GM19467 (cell line): ENCODE data around the gene SLC29A4.
"Not testable (repeated sequence)": the region's sequence is repeated elsewhere in the genome, so short reads cannot be mapped to it uniquely, and the experiment has no call there.

Experiments
- ATAC-seq: cut with Tn5 transposase; IDR thresholded peaks from one replicate; pipeline ENCODE4 v1.9.1; 2021; ENCODE audit warnings: mild to moderate bottlenecking, moderate library complexity; ENCODE audit not compliant: unreplicated experiment

SLC29A4 gene

DNA sequence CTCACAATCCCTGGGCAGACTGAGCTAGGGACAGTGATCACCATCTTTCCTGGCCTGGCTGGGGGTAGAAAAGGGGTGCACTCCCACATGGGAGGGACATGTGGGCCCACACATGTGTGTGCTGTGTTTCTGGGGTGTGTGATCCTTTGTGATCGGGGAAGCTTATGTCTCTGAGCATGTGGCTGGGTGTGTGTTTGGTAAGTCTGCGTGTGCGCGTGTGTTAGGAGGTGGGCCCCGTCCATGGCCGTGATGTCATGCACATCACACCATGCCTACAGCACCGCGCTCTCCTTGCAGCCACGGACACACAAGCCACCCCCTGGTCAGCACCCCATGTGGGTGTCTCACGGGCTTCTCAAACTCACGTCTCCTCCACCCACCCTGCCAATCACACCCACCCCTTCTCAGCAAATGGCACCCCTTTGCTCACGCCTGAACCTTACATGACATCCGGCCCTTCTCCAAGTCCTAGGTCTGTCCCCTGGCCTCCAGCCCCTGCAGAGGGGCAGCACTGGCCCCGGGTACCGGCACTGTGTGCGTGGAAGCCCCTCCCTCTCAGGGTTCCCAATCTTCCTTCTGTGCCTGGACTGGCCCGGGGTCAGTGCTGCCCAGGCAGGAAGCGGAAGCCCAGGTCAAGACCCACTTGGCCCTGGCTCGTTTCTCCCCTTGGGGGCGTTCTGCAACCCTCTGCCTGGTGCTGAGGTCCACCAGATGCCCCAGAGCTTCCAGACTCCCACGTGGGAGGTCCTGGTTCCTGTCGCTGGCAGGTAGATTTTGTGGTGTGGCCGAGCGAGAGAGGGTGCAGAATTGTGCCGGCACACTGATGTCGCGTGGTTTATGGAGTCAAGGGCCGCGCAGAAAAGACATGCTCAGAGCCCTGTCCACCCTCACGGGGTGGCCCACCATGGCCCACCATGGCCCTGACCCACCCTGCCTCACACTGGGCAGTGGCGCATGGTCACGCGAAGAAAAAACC, 12.6 kb downstream of the SLC29A4 start:
- ATAC-seq = no peak

- no peak for ATAC-seq
Measured at GRCh38 chr7:5296015-5296610, 13.4 kb downstream of the SLC29A4 start.

GRCh38 chr7:5296611-5297226, 14.0 kb downstream of the SLC29A4 start:
- no peak for ATAC-seq

DNA sequence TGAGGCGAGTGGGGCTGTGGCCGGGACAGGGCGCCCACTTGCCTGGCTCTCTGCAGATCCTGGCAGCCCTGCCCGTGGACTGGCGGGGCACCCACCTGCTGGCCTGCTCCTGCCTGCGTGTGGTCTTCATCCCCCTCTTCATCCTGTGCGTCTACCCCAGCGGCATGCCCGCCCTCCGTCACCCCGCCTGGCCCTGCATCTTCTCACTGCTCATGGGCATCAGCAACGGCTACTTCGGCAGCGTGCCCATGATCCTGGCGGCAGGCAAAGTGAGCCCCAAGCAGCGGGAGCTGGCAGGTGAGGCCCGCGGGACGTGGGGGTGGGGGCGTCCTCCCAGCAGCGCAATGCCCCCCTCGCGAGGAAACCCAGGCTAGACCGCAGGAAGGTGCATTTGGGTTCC, 17.6 kb downstream of the SLC29A4 start:
- no peak for ATAC-seq

DNA sequence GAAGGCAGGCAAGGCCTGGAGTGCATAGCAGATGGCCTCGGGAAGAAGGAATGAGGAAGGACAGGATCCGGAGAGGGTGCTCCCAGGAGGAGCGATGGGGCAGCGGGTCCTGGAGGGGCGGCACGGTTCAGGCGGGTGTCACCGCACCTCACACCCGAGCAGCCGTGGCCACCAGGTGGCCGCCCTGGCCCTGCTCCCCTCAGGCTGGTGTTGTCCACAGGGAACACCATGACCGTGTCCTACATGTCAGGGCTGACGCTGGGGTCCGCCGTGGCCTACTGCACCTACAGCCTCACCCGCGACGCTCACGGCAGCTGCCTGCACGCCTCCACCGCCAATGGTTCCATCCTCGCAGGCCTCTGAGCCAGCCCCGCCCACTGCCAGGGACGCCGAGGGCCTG, 19.8 kb downstream of the SLC29A4 start:
- ATAC-seq = no peak

GRCh38 chr7:5303061-5303460, 20.3 kb downstream of the SLC29A4 start:
- ATAC-seq = no peak

- ATAC-seq = no peak
Measured at GRCh38 chr7:5303591-5304505, 21.1 kb downstream of the SLC29A4 start.

DNA sequence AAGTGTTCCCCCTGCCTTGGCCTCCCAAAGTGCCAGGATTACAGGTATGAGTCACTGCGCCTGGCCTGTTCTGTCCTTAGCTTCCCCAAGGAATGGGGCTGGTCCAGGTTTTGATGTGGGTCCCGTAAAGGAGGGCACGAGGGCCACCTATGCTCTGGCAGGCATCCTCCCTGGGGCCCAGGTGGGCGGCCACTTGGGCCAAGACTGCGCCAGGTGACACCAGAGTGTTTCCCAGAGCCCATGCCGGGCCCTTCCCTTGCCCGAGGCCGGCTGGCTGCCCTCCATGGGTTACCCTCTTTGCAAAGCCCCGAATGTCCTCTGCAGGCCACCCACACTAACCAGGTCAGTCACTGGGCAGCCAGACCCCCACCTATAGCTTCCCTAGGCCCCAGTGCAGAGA, 22.3 kb downstream of the SLC29A4 start:
- not testable (repeated sequence) for ATAC-seq

DNA sequence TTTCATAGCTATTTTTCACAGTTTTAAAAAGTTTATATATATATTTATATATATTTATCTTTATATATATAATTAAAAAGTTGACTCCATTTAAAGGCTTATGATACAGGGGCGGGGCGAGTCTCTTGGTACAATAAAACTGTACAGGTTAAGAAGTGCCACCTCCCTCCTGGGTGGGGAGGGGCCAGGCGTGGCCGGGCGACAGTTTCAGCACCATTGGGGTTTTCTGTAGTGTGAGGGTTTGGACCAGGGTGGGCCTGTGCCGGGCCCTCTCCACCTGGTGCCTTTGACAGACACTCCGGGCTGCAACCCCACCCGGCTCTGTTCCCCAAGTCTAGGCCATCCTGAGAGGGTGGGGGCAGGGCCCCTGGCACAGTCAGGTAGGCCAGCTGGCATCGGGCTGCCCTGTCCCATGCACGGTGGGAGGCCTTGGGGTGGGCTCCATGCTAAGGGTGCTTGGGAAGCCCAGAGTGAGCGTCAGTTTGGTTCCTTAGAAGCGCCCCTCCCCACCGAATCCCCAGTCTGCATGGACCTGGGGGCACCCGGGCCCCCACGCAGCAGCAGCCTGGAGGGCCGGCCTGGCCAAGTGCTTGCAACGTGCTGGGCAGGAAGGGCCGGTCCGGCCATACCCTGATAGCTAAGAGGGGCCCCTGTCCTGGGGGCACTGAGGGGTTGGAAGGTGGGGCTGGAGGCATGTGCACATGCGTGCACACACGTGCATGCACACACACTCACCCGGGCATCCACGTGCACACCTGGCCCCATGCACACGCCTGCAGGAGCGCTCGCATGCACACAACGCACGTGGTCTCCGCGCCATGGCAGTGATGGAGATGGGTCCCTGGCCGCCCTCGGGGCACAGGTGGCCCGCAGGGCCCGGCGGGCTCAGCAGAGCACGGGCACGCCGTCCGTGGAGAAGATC, 24.7 kb downstream of the SLC29A4 start:
- not testable (repeated sequence) for ATAC-seq

DNA sequence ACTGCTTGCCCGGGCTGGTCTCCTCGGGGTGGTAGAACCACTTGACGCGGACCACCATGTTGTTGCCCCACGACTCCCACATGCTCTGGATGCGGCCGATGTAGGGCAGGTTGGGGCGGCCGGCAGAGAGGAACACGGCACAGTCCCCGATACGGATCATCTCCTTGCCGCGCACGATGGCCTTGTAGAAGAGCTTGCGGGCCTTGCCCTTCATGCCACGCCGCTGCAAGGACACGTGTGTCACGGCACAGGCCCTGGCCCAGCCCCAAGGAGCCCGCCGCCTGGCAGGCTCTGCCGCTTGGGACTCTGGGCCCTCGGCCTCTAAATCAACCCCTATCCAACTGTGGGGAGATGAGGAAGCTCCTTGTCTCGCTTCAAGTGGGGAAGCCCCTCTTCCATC, 26.4 kb downstream of the SLC29A4 start:
- ATAC-seq = no peak

DNA sequence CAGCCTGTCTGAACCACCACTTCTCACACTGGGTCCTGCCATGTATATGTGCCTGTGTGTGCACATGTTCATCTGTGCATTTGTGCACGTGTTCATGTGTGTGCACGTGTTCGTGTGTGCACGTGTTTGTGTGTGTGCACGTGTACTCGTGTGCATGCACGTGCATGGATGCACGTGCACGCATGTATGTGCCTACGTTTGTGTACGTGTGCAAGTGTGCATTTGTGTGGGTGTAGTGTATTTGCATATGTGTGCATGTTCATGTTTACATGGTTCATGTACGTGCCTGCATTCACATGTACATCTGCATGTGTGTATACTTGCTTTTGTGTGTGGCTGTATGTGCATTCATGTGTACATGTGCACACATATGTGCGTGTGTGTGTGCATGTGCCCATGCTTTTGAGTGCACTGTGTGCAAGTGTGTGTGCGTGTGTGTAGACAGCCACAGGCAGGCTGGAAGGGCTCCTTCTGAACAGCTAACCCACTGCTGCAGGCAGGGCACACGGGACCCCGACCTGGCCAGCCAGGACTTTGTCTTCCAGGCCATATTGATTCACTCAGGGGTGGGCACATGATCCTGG, 28.2 kb downstream of the SLC29A4 start:
- ATAC-seq = no peak

DNA sequence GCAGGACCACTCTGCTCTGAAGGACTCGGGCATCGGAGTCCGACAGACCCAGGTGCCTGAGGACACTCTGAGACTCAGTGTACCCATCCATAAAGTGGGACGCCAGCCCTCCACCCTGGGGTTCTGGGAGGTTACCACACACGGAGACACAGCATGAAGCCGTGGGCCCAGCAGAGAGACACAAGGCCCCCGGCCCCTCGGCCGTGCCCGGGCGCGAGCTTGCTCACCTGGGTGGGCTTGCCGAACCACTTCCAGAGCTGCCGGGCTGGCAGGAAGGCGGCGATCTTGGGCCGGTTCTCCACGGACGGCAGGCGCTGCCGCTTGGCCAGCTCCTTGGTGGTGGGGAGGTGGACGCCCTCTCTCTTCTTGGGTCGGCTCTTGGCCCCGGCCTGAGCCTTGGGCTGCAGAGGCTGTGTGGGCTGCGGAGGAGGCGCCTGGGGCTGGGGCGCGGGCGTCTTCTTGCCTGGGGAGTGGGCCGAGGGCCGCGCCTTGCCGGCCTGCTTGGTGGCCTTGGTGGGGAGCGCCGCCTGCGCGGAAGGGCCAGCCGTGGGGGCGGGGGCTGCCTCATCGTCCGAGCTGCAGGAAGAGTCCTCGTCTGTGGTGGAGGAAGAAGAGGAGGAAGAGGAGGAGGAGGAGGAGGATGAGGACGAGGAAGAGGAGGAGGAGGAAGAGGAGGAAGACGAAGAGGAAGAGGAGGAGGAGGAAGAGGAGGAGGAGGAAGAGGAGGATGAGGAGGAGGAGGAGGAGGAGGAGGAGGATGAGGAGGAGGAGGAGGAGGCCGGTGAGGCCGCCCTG, 29.7 kb downstream of the SLC29A4 start:
- ATAC-seq = not testable (repeated sequence)

GRCh38 chr7:5313076-5313885, 30.5 kb downstream of the SLC29A4 start:
- ATAC-seq = not testable (repeated sequence)

GRCh38 chr7:5314864-5315263, 32.1 kb downstream of the SLC29A4 start:
- no peak for ATAC-seq

DNA sequence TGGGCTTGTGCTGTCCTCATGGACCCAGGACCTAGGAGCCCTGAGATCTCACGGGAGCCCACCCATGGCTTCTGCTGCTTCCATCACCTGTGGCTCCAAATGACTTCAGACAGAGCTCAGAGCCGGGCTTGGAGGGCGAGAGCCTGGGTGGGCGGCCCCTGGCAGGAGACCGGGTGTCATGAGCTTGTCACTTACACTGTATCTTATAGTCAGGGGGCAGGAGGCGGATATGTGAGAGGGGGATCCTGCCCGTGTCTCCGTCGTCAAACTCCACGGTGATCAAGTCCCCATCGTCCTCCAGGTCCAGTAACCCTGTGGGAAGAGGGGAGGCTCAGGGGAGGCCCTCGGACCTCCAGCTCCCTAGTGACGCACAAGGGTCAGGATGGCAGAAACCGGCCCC, 33.0 kb downstream of the SLC29A4 start:
- no peak for ATAC-seq

GRCh38 chr7:5318613-5319012, 35.9 kb downstream of the SLC29A4 start:
- ATAC-seq = not testable (repeated sequence)

GRCh38 chr7:5320391-5320790, 37.6 kb downstream of the SLC29A4 start:
- ATAC-seq = no peak
